ENCODE data around the gene KSR1.
"Not testable (repeated sequence)": the region's sequence is repeated elsewhere in the genome, so short reads cannot be mapped to it uniquely, and the experiment has no call there.

Gene KSR1

GRCh38 chr17:27663936-27664605 lies 207.8 kb downstream of the KSR1 start:
- no peak for DNase-seq (ENCODE audit: low read depth)

- DNase-seq (ENCODE audit: low read depth) = no peak
Measured at GRCh38 chr17:27664606-27664965, 208.3 kb downstream of the KSR1 start.

- DNase-seq (ENCODE audit: low read depth) = no peak
Measured at GRCh38 chr17:27665549-27665948, 209.3 kb downstream of the KSR1 start.

GRCh38 chr17:27666270-27666669 lies 210.0 kb downstream of the KSR1 start:
- DNase-seq (ENCODE audit: low read depth) = not testable (repeated sequence)

GRCh38 chr17:27666831-27667560 lies 210.7 kb downstream of the KSR1 start:
- no peak for DNase-seq (ENCODE audit: low read depth)

- DNase-seq (ENCODE audit: low read depth) = no peak
Measured at GRCh38 chr17:27667656-27668487, 211.6 kb downstream of the KSR1 start.

GRCh38 chr17:27668488-27668823 lies 212.2 kb downstream of the KSR1 start:
- DNase-seq (ENCODE audit: low read depth) = no peak

- no peak for DNase-seq (ENCODE audit: low read depth)
Measured at GRCh38 chr17:27669136-27669535, 212.9 kb downstream of the KSR1 start.

- DNase-seq (ENCODE audit: low read depth) = no peak
Measured at GRCh38 chr17:27669850-27670249, 213.6 kb downstream of the KSR1 start.

GRCh38 chr17:27670791-27671590 lies 214.7 kb downstream of the KSR1 start:
- no peak for DNase-seq (ENCODE audit: low read depth)

- no peak for DNase-seq (ENCODE audit: low read depth)
Measured at GRCh38 chr17:27671591-27671910, 215.3 kb downstream of the KSR1 start.

GRCh38 chr17:27671977-27672480 lies 215.8 kb downstream of the KSR1 start:
- DNase-seq (ENCODE audit: low read depth) = not testable (repeated sequence)

- DNase-seq (ENCODE audit: low read depth) = no peak
Measured at GRCh38 chr17:27674335-27674734, 218.1 kb downstream of the KSR1 start.
